ENCODE data around the gene MSS51. TPM values are rescaled to one million over a fixed set of nuclear protein-coding genes. Genes with fewer than 3 reads are reported as not detected.

MSS51 gene
- total and polyA plus RNA-seq, 2 donors (not counting 3 experiments of a cell fraction or from before 2014, with no cell fraction given), result 1.8 to 3.5 TPM

DNA sequence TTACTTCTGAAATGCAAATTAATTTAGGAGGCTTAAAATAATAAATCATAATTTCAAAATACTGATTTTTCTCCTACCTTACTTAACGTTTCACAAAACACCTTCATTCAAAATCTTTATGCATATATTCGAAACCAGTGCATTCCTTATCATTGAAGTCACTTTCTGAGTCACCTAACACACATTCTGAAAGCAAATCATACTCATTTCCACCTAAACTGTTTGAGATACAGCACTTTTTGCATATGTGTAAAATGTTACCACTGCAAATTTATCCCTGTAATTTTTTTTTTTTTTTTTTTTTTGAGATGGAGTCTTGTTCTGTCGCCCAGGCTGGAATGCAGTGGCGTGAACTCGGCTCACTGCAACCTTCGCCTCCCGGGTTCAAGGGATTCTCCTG is 46.8 kb upstream of the MSS51 start:
- peaks cover 0 to 12% of the 10 kb centered on the region in 2 experiments for H3K36me3 ChIP-seq (ENCODE audit: control insufficient read depth in 2 of 2, extremely low read depth in 1 of 2, insufficient read depth in 2 of 2, low read length in 2 of 2)
- CTCF ChIA-PET, result no interaction called here
- no TSS peak for BruUV-seq (replicated peaks)
- H3K4me2 ChIP-seq (ENCODE audit: insufficient read depth, low read length), result no peak overlapping the region
- H2AFZ ChIP-seq (ENCODE audit: low read depth, low read length), result no peak overlapping the region
- H3K9ac ChIP-seq (replicated peaks; ENCODE audit: extremely low read depth, insufficient read depth, low read length), result no peak overlapping the region
- H4K20me1 ChIP-seq (replicated peaks; ENCODE audit: control insufficient read depth, extremely low read depth, insufficient read depth, low read length), result no peaks in the 10 kb centered on the region
- no peak overlapping the region for H3K4me3 ChIP-seq (replicated peaks in 1 of 3; ENCODE audit: insufficient read depth in 1 of 3, low read depth in 1 of 3, low read length in 3 of 3)
- no peaks in the 10 kb centered on the region for H3K9me3 ChIP-seq (replicated peaks; ENCODE audit: control insufficient read depth, insufficient read depth, low read length)
- TF ChIP-seq FOS (IDR thresholded peaks at IDR 0.05; ENCODE audit: borderline replicate concordance, insufficient read depth, low read length), result peak; percentile 70
- peak; percentile 28 for TF ChIP-seq JUN (IDR thresholded peaks at IDR 0.05; ENCODE audit: borderline replicate concordance, insufficient read depth, insufficient read length, low read depth)
- no peak for TF ChIP-seq MYC (IDR thresholded peaks at IDR 0.05; ENCODE audit: low read depth, low read length)
- peaks cover 11% of the 10 kb centered on the region for H3K79me2 ChIP-seq (ENCODE audit: control insufficient read depth, insufficient read depth, low read length)
- H3K9me1 ChIP-seq (replicated peaks; ENCODE audit: control insufficient read depth, extremely low read depth, insufficient read depth, low read length), result no peaks in the 10 kb centered on the region
- POLR2A ChIA-PET, result no interaction called here
- H3K27me3 ChIP-seq (ENCODE audit: control insufficient read depth in 2 of 2, insufficient read depth in 2 of 2, low read length in 2 of 2), result no peaks in the 10 kb centered on the region
- peaks cover 3% of the 10 kb centered on the region for H3K4me1 ChIP-seq (ENCODE audit: control insufficient read depth, extremely low read depth, insufficient read depth, low read length)
- dilution Hi-C loops (cut with MboI; ENCODE audit: extremely low pct_ligation_motif_present, low sequenced_read_pairs) (no loop called here), intact Hi-C loops (cut with micrococcal nuclease) (no loop called here)
- H3K27ac ChIP-seq (ENCODE audit: insufficient read depth, low read depth, low read length), result no peak overlapping the region
- no peak for FAIRE-seq
- DNase-seq (ENCODE audit: low read depth, low spot score), result peak; percentile 21

DNA sequence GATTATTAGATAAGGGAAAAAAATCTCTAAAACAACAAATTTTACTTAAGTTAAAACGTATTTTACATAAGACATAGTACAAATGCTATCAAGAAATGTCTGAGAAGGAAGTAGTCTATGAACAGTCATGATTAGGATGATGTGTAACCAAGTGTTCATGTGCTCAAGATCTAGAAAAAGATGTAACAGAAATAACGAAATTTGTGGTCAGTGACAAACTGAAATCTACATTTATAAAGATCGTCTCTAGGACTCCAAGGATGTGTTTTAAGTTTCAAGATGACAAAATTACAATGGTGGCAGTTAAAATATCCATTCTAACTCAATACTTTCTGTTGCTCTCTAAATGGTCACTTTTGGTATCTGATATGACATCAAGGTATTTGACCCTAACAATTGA is 45.3 kb upstream of the MSS51 start:
- Histone ChIP-seq H3K27me3 (ENCODE audit: control insufficient read depth in 2 of 2, insufficient read depth in 2 of 2, low read length in 2 of 2) (no peaks in the 10 kb centered on the region), H3K36me3 (ENCODE audit: control insufficient read depth in 2 of 2, extremely low read depth in 1 of 2, insufficient read depth in 2 of 2, low read length in 2 of 2) (peaks cover 0 to 12% of the 10 kb centered on the region in 2 experiments), H3K4me2 (ENCODE audit: insufficient read depth, low read length) (no peak overlapping the region), H4K20me1 (replicated peaks; ENCODE audit: control insufficient read depth, extremely low read depth, insufficient read depth, low read length) (no peaks in the 10 kb centered on the region), H3K9me1 (replicated peaks; ENCODE audit: control insufficient read depth, extremely low read depth, insufficient read depth, low read length) (no peaks in the 10 kb centered on the region), H3K9ac (replicated peaks; ENCODE audit: extremely low read depth, insufficient read depth, low read length) (no peak overlapping the region), H3K9me3 (replicated peaks; ENCODE audit: control insufficient read depth, insufficient read depth, low read length) (no peaks in the 10 kb centered on the region), H3K4me3 (replicated peaks in 1 of 3; ENCODE audit: insufficient read depth in 1 of 3, low read depth in 1 of 3, low read length in 3 of 3) (no peak overlapping the region), H2AFZ (ENCODE audit: low read depth, low read length) (no peak overlapping the region), H3K27ac (ENCODE audit: insufficient read depth, low read depth, low read length) (no peak overlapping the region), H3K4me1 (ENCODE audit: control insufficient read depth, extremely low read depth, insufficient read depth, low read length) (peaks cover 3% of the 10 kb centered on the region), H3K79me2 (ENCODE audit: control insufficient read depth, insufficient read depth, low read length) (peaks cover 7% of the 10 kb centered on the region)
- dilution Hi-C loops (cut with MboI; ENCODE audit: extremely low pct_ligation_motif_present, low sequenced_read_pairs), result no loop called here
- no peak for FAIRE-seq
- ChIA-PET CTCF (no interaction called here), POLR2A (interaction anchor here (0.6 kb wide), 1 partner anchor 333 kb away, joined by 6 read pairs; no protein-coding TSS in a partner anchor)
- BruUV-seq (replicated peaks), result no TSS peak
- no peak for DNase-seq (ENCODE audit: low read depth, low spot score)
- intact Hi-C loops (cut with micrococcal nuclease), result no loop called here
- no peak for TF ChIP-seq JUN (IDR thresholded peaks at IDR 0.05; ENCODE audit: borderline replicate concordance, insufficient read depth, insufficient read length, low read depth)
- TF ChIP-seq, protein P1, sequence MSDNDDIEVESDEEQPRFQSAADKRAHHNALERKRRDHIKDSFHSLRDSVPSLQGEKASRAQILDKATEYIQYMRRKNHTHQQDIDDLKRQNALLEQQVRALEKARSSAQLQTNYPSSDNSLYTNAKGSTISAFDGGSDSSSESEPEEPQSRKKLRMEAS (IDR thresholded peaks at IDR 0.05; ENCODE audit: insufficient read depth, insufficient read length), result no peak
- TF ChIP-seq, protein P2, sequence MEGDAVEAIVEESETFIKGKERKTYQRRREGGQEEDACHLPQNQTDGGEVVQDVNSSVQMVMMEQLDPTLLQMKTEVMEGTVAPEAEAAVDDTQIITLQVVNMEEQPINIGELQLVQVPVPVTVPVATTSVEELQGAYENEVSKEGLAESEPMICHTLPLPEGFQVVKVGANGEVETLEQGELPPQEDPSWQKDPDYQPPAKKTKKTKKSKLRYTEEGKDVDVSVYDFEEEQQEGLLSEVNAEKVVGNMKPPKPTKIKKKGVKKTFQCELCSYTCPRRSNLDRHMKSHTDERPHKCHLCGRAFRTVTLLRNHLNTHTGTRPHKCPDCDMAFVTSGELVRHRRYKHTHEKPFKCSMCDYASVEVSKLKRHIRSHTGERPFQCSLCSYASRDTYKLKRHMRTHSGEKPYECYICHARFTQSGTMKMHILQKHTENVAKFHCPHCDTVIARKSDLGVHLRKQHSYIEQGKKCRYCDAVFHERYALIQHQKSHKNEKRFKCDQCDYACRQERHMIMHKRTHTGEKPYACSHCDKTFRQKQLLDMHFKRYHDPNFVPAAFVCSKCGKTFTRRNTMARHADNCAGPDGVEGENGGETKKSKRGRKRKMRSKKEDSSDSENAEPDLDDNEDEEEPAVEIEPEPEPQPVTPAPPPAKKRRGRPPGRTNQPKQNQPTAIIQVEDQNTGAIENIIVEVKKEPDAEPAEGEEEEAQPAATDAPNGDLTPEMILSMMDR (IDR thresholded peaks at IDR 0.05; ENCODE audit: extremely low read depth in 1 of 2, insufficient read depth in 1 of 2, low read depth in 1 of 2, low read length in 2 of 2), result no peak
- no peak for TF ChIP-seq FOS (IDR thresholded peaks at IDR 0.05; ENCODE audit: borderline replicate concordance, insufficient read depth, low read length)
- no peak for TF ChIP-seq POLR2AphosphoS5 (IDR thresholded peaks at IDR 0.05; ENCODE audit: insufficient read depth, low read depth, low read length)
- no peak for TF ChIP-seq MYC (IDR thresholded peaks at IDR 0.05; ENCODE audit: low read depth, low read length)
- no peak for TF ChIP-seq GATA2 (IDR thresholded peaks at IDR 0.05; ENCODE audit: insufficient read depth, insufficient read length, low read depth, low read length)
